BJ (cell line): Measurements from ENCODE around the gene FMO2. TPM values are rescaled to one million over a fixed set of nuclear protein-coding genes. Genes with fewer than 3 reads are reported as not detected.
A peak's percentile ranks its signal among the peaks of the same experiment; 100 is the strongest.

Source experiments
- CTCF ChIA-PET: fragments of 350-600 bp; formaldehyde crosslinking; extraction: SDS; loops from one replicate; lab custom pipeline; 2021; ENCODE audit warnings: antibody characterized with exemption, inconsistent platforms; lab: Yijun Ruan, JAX
- POLR2A ChIA-PET: fragments of 300-600 bp; sonication (Branson Sonifier 250); formaldehyde crosslinking; extraction: SDS; loops from one replicate; lab custom pipeline; 2021; ENCODE audit warnings: antibody characterized with exemption; lab: Charles Lee
- DNase-seq: peaks from one replicate; pipeline ENCODE4 v3.0.0-alpha.2; 2011; ENCODE audit warnings: low read depth
- H3K27me3 ChIP-seq: 2 replicates; pipeline ENCODE4 v1.6.0; 2011; ENCODE audit warnings: low read length; ENCODE audit not compliant: control insufficient read depth, insufficient read depth
- H3K36me3 ChIP-seq: 2 replicates; pipeline ENCODE4 v1.5.1; 2011; ENCODE audit warnings: low read length; ENCODE audit not compliant: control insufficient read depth, insufficient read depth
- H3K4me3 ChIP-seq: 2 replicates; pipeline ENCODE4 v1.5.1; 2011; ENCODE audit warnings: low read depth, mild to moderate bottlenecking, control low read depth, low read length
- polyA plus RNA-seq: library from polyadenylated mRNA; depleted of rRNA; stranded (reverse); fragments of >200 nt; gene quantifications from 2 replicates; pipeline ENCODE4 v1.2.3, GENCODE V29; 2011
- TF ChIP-seq, protein P1 (sequence below): IDR thresholded peaks from 2 replicates; pipeline ENCODE4 v1.5.1; 2011; ENCODE audit warnings: low read depth, mild to moderate bottlenecking, control low read depth, inconsistent platforms, low read length, moderate library complexity; ENCODE audit not compliant: insufficient read depth

FMO2 gene
- polyA plus RNA-seq, 1 experiment, result 0.17 TPM

DNA sequence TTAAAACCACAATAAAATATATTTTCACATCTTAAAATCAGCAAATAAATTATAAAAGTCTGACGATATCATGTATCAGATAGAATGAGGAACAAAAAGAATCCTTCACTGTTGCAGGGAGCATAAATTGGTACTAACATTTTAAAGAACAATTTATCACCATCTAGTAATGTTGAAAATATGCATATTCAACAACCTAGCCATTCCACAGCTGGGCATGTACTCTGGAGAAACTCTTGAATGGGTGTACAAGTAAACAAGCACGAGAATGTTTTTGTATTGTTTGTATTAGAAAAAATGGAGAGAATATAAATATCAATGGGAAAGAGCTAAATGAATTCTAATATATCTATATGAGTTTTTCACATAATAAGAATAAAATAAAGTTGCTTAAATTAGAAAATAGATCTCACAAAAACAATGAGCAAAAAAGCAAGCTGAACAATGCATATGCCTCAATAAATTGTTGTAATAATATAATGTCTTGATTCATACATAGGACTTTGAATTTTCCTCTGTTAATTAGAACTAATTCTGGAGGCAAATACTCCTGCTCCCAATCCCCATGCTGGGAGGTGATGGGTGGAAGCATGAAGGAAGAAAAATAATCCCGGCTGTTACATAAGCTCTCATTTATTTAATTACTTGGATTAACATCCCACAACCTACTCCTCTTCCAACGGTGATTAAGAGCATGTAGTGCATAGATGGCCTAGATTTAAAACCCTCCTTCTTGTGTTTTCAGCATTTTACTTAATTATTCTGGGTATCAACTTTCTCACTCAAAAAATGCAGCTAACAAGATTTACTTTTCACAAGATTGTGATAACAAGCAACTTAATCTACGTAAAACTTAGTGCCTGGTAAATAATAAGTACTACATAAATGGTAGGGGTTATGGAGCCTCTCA lies 5.5 kb upstream of the FMO2 start:
- POLR2A ChIA-PET, result interaction anchor here (0.9 kb wide), 1 partner anchor 115 kb away, joined by 3 read pairs; no protein-coding TSS in a partner anchor
- CTCF ChIA-PET, result interaction anchor here (0.8 to 3.6 kb wide), 4 partner anchors 10 to 221 kb away, joined by 3 to 19 read pairs (median 3); no protein-coding TSS in a partner anchor
- Histone ChIP-seq H3K27me3 (no peaks in the 10 kb centered on the region), H3K4me3 (no peak overlapping the region), H3K36me3 (no peaks in the 10 kb centered on the region)
- TF ChIP-seq, protein P1, sequence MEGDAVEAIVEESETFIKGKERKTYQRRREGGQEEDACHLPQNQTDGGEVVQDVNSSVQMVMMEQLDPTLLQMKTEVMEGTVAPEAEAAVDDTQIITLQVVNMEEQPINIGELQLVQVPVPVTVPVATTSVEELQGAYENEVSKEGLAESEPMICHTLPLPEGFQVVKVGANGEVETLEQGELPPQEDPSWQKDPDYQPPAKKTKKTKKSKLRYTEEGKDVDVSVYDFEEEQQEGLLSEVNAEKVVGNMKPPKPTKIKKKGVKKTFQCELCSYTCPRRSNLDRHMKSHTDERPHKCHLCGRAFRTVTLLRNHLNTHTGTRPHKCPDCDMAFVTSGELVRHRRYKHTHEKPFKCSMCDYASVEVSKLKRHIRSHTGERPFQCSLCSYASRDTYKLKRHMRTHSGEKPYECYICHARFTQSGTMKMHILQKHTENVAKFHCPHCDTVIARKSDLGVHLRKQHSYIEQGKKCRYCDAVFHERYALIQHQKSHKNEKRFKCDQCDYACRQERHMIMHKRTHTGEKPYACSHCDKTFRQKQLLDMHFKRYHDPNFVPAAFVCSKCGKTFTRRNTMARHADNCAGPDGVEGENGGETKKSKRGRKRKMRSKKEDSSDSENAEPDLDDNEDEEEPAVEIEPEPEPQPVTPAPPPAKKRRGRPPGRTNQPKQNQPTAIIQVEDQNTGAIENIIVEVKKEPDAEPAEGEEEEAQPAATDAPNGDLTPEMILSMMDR, result no peak
- no peak for DNase-seq

- ChIA-PET POLR2A (no interaction called here), CTCF (interaction anchor here (1.2 to 3.6 kb wide), 2 partner anchors 42 to 46 kb away, joined by 3 to 19 read pairs; no protein-coding TSS in a partner anchor)
- no peak for DNase-seq
- no peaks in the 10 kb centered on the region for H3K27me3 ChIP-seq
- no peak overlapping the region for H3K4me3 ChIP-seq
- TF ChIP-seq, protein P1, result no peak
- H3K36me3 ChIP-seq, result no peaks in the 10 kb centered on the region
Observed at GRCh38 chr1:171180670-171181069, 4.4 kb upstream of the FMO2 start.

DNA sequence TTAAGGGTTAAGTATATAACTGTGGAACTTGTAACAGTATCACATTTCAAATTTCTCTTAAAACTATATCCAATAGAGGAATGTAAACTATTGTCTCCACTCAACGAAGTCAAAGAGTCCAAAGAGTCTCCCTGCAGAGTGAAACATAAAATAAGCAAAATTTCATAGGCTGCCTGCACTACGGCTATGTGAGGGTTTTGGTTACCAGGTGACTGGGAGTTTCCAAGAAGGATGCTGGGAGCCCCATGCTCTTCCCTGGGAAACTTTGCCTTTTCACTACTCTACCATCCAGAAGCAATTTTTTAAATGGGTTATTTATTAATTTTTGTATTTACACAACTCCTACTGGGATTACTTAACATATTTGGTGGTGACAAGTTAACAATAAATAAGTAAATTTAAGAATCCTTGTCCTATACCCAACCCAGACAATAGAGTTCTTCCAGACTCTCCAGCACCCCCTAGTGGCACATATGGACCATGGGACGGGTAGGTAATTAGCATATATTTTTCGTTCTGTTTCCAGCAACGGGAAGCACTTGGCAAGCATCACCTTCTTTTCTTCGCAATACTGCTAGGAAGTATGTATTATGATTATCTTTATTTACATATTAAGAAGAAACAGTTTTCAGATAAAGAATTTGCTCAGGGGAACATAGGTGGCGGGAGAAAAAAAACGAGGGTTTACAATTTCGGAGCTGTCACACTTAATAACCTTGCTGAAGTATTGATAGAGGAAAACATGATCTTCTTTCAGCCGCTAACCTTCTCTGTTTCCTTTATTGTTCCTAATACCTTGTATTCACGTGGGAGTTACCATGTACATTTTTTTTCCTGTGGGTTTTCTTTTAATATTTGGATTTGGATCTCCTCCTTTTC lies 3.5 kb downstream of the FMO2 start:
- no peaks in the 10 kb centered on the region for H3K27me3 ChIP-seq
- ChIA-PET CTCF (interaction anchor here (0.9 to 2.3 kb wide), 10 partner anchors 9 to 107 kb away, joined by 3 to 13 read pairs (median 3); no protein-coding TSS in a partner anchor), POLR2A (interaction anchor here (0.6 kb wide), 1 partner anchor 28 kb away, joined by 6 read pairs; no protein-coding TSS in a partner anchor)
- no peak for DNase-seq
- TF ChIP-seq, protein P1, result peak; percentile 72
- H3K36me3 ChIP-seq, result no peaks in the 10 kb centered on the region
- H3K4me3 ChIP-seq, result no peak overlapping the region

GRCh38 chr1:171191992-171192391 lies 6.9 kb downstream of the FMO2 start:
- Histone ChIP-seq H3K36me3 (no peaks in the 10 kb centered on the region), H3K4me3 (no peak overlapping the region), H3K27me3 (no peaks in the 10 kb centered on the region)
- ChIA-PET POLR2A (no interaction called here), CTCF (no interaction called here)
- no peak for DNase-seq
- TF ChIP-seq, protein P1, result no peak
